Testis (tissue), 2 donors: Measurements from ENCODE around the gene CCDC14.
"Not testable (repeated sequence)": the region's sequence is repeated elsewhere in the genome, so short reads cannot be mapped to it uniquely, and the experiment has no call there.

Experiments
- POLR2A ChIP-seq: fragments of 450-650 bp; IDR thresholded peaks from one replicate; pipeline ENCODE4 v1.6.1; 2017; ENCODE audit warnings: antibody characterized with exemption, mild to moderate bottlenecking, moderate library complexity
- TF ChIP-seq, protein P1 (sequence below), 3 experiments: fragments of 450-650 bp in 2 of 3; fragments of 200-600 bp in 1 of 3; sonication (generic) in 1 of 3; IDR thresholded peaks; one replicate each; pipeline ENCODE4 v1.5.1; 2016 to 2019; ENCODE audit warnings: antibody characterized with exemption in 3 of 3, mild to moderate bottlenecking in 2 of 3, moderate library complexity in 1 of 3

DNA sequence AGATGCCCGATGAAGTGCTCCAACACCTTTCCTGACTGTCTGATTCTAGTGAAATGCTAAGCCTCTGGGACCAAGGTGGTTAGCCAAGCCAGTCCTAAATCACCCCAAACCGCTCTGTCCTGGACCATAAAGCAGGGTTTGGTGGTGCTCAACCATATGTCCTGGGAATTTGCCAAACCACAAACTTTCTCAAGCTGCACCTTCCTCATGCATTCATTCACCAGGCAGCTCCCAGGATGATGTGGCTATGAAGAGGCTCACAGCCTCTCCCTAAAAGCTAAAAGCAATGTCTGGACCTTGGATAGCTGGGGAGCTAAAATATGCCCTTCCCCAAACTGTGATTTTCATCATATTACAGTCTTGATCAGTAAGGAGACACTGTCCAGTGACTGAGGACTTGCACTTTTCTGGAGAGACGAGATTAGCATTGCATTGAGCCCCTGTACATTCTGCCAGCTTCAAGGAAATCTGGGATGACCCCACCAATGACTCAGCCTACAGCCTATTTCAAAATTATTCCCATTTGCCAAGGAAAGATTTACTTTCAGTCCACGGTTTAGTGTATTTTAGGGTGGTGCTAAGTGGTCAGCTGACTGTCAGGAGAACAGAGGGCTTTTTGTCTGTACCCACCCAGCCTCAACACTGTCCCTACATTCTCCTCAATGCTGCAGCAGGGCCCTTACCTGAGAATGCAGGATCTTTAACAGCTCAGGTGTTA, 15.3 kb upstream of the CCDC14 start:
- TF ChIP-seq, protein P1, sequence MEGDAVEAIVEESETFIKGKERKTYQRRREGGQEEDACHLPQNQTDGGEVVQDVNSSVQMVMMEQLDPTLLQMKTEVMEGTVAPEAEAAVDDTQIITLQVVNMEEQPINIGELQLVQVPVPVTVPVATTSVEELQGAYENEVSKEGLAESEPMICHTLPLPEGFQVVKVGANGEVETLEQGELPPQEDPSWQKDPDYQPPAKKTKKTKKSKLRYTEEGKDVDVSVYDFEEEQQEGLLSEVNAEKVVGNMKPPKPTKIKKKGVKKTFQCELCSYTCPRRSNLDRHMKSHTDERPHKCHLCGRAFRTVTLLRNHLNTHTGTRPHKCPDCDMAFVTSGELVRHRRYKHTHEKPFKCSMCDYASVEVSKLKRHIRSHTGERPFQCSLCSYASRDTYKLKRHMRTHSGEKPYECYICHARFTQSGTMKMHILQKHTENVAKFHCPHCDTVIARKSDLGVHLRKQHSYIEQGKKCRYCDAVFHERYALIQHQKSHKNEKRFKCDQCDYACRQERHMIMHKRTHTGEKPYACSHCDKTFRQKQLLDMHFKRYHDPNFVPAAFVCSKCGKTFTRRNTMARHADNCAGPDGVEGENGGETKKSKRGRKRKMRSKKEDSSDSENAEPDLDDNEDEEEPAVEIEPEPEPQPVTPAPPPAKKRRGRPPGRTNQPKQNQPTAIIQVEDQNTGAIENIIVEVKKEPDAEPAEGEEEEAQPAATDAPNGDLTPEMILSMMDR (IDR thresholded peaks at IDR 0.05), result not testable (repeated sequence)
- not testable (repeated sequence) for TF ChIP-seq POLR2A
